ENCODE results near the gene CALHM6.

DNA sequence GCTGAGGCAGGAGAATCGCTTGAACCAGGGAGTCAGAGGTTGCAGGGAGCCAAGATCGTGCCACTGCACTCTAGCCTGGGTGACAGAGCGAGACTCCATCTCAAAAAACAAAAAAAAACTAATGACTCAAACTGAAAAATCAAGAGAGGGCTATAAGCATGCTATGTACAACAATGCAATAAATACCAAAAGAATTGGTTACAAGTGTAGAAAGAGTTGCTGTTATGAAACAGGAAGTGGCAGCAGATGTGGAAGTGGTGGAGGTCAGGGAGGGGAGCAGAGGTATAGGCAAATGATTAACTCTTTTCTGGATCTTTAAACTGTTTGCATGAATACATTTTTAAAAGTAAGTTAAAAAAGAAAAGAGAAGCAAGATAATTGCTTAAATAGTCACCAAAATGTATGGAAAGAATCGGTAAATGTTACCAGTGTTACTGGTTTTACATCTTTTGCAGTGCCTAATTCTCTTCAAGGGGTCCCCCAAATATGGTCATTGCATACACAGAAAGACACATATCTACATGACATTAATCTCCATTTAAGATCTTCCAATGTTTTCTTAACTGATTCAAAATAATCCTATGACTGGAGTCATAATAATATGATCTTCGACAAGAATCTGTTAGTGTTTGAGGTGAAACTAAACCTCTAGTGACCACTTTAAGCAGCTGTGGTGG lies 15.0 kb downstream of the CALHM6 start:
- TF ChIP-seq ZNF317 (CRISPR knock-in tag; IDR thresholded peaks at IDR 0.05; ENCODE audit: borderline replicate concordance, low read depth): no peak
- TF ChIP-seq JUN (CRISPR knock-in tag; IDR thresholded peaks at IDR 0.05): no peak
- no peak for TF ChIP-seq CREB1 (CRISPR knock-in tag; IDR thresholded peaks at IDR 0.05)
- TF ChIP-seq, protein P1, sequence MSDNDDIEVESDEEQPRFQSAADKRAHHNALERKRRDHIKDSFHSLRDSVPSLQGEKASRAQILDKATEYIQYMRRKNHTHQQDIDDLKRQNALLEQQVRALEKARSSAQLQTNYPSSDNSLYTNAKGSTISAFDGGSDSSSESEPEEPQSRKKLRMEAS (CRISPR knock-in tag; IDR thresholded peaks at IDR 0.05): no peak
- no peak for TF ChIP-seq ATF1 (CRISPR knock-in tag; IDR thresholded peaks at IDR 0.05)
- TF ChIP-seq RELA (CRISPR knock-in tag; IDR thresholded peaks at IDR 0.05; ENCODE audit: borderline replicate concordance): no peak
- TF ChIP-seq, protein P2, sequence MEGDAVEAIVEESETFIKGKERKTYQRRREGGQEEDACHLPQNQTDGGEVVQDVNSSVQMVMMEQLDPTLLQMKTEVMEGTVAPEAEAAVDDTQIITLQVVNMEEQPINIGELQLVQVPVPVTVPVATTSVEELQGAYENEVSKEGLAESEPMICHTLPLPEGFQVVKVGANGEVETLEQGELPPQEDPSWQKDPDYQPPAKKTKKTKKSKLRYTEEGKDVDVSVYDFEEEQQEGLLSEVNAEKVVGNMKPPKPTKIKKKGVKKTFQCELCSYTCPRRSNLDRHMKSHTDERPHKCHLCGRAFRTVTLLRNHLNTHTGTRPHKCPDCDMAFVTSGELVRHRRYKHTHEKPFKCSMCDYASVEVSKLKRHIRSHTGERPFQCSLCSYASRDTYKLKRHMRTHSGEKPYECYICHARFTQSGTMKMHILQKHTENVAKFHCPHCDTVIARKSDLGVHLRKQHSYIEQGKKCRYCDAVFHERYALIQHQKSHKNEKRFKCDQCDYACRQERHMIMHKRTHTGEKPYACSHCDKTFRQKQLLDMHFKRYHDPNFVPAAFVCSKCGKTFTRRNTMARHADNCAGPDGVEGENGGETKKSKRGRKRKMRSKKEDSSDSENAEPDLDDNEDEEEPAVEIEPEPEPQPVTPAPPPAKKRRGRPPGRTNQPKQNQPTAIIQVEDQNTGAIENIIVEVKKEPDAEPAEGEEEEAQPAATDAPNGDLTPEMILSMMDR (IDR thresholded peaks at IDR 0.05): no peak
- no peak for TF ChIP-seq ZNF263 (CRISPR knock-in tag; IDR thresholded peaks at IDR 0.05; ENCODE audit: low read depth)
- TF ChIP-seq ZNF232 (CRISPR knock-in tag; IDR thresholded peaks at IDR 0.05): no peak
- TF ChIP-seq, protein P3, sequence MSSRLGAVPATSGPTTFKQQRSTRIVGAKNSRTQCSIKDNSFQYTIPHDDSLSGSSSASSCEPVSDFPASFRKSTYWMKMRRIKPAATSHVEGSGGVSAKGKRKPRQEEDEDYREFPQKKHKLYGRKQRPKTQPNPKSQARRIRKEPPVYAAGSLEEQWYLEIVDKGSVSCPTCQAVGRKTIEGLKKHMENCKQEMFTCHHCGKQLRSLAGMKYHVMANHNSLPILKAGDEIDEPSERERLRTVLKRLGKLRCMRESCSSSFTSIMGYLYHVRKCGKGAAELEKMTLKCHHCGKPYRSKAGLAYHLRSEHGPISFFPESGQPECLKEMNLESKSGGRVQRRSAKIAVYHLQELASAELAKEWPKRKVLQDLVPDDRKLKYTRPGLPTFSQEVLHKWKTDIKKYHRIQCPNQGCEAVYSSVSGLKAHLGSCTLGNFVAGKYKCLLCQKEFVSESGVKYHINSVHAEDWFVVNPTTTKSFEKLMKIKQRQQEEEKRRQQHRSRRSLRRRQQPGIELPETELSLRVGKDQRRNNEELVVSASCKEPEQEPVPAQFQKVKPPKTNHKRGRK (CRISPR knock-in tag; IDR thresholded peaks at IDR 0.05; ENCODE audit: borderline replicate concordance): no peak
- no peak for TF ChIP-seq SMAD4 (CRISPR knock-in tag; IDR thresholded peaks at IDR 0.05)
